ENCODE data around the gene DGKI. TPM values are rescaled to one million over a fixed set of nuclear protein-coding genes. Genes with fewer than 3 reads are reported as not detected.

The DGKI gene
- total and polyA plus RNA-seq, 2 of the 13 experiments (the other 11 are each of a cell fraction or from before 2014, with no cell fraction given): 0.09 to 0.17 TPM

GRCh38 chr7:137469191-137469811, 377.5 kb downstream of the DGKI start:
- intact Hi-C loops (cut with micrococcal nuclease; ENCODE audit: unreplicated experiment) (no loop called here), in situ Hi-C loops (cut with HindIII; ENCODE audit: extremely low pct_ligation_motif_present, low pct_unique_long_range_greater_than_20kb) (no loop called here)
- BruUV-seq (replicated peaks): no TSS peak
- Histone ChIP-seq H3K4me1 (ENCODE audit: insufficient read depth, low read length) (no peaks in the 10 kb centered on the region), H4K20me1 (ENCODE audit: insufficient read depth, low read length) (no peaks in the 10 kb centered on the region), H3K27me3 (ENCODE audit: control insufficient read depth in 1 of 2, insufficient read depth in 2 of 2, low read length in 2 of 2) (peaks cover 0 to 2% of the 10 kb centered on the region in 2 experiments; a peak in 1 of 5 replicates), H3K4me2 (ENCODE audit: low read depth, low read length) (no peak overlapping the region), H3K9ac (ENCODE audit: insufficient read depth, low read depth, low read length) (no peak overlapping the region), H3K9me3 (ENCODE audit: low read length) (no peaks in the 10 kb centered on the region), H3K36me3 (replicated peaks in 1 of 2; ENCODE audit: control insufficient read depth in 1 of 2, insufficient read depth in 2 of 2, low read length in 2 of 2) (no peaks in the 10 kb centered on the region), H3K79me2 (ENCODE audit: insufficient read depth, low read length) (no peaks in the 10 kb centered on the region), H2AFZ (ENCODE audit: low read length) (no peak overlapping the region), H3K4me3 (replicated peaks in 1 of 3; ENCODE audit: insufficient read depth in 1 of 3, low read depth in 2 of 3, low read length in 3 of 3) (no peak overlapping the region), H3K27ac (ENCODE audit: extremely low read length, insufficient read depth, low read length) (no peak overlapping the region)
- CTCF ChIA-PET (ENCODE audit: low intra/inter-chr PET ratio, low total read pairs): no interaction called here
- WGBS (ENCODE audit: low lambda C conversion rate): 37% methylated on average over 5 of the region's 5 CpGs
- POLR2A ChIA-PET: no interaction called here
- FAIRE-seq (no peak), ATAC-seq (no peak), DNase-seq (ENCODE audit: low spot score) (no peak)
- TF ChIP-seq ZNF18 (CRISPR knock-in tag; IDR thresholded peaks at IDR 0.05; ENCODE audit: insufficient replicate concordance): no peak
- no peak for TF ChIP-seq CEBPB (IDR thresholded peaks at IDR 0.05; ENCODE audit: borderline replicate concordance, low read depth, low read length)
- no peak for TF ChIP-seq ZNF790 (CRISPR knock-in tag; IDR thresholded peaks at IDR 0.05; ENCODE audit: borderline replicate concordance)
- no peak for TF ChIP-seq CCAR2 (optimal IDR thresholded peaks at IDR 0.05; ENCODE audit: low read depth, low read length)
- no peak for TF ChIP-seq GABPB1 (CRISPR knock-in tag; IDR thresholded peaks at IDR 0.05)

GRCh38 chr7:137462847-137463246, 383.9 kb downstream of the DGKI start:
- H2AFZ ChIP-seq (ENCODE audit: low read length): no peak overlapping the region
- FAIRE-seq: no peak
- CTCF ChIA-PET (ENCODE audit: low intra/inter-chr PET ratio, low total read pairs): no interaction called here

More at GRCh38 chr7:137462847-137463246, 383.9 kb downstream of the DGKI start:
- no peak overlapping the region for H3K9ac ChIP-seq (ENCODE audit: insufficient read depth, low read depth, low read length)
- H3K79me2 ChIP-seq (ENCODE audit: insufficient read depth, low read length): no peaks in the 10 kb centered on the region
- WGBS (ENCODE audit: low lambda C conversion rate): 19% methylated on average over 5 of the region's 5 CpGs
- peak; percentile 88 for TF ChIP-seq MNT (IDR thresholded peaks at IDR 0.05)
- no peak for TF ChIP-seq ZNF781 (CRISPR knock-in tag; IDR thresholded peaks at IDR 0.05; ENCODE audit: borderline replicate concordance, not compliant biosample characterization)
- no peaks in the 10 kb centered on the region for H3K27me3 ChIP-seq (ENCODE audit: control insufficient read depth in 1 of 2, insufficient read depth in 2 of 2, low read length in 2 of 2)
- no peak overlapping the region for H3K27ac ChIP-seq (ENCODE audit: extremely low read length, insufficient read depth, low read length)
- no peak overlapping the region for H3K4me2 ChIP-seq (ENCODE audit: low read depth, low read length)
- no peak overlapping the region for H3K4me3 ChIP-seq (replicated peaks in 1 of 3; ENCODE audit: insufficient read depth in 1 of 3, low read depth in 2 of 3, low read length in 3 of 3)
- ATAC-seq (no peak), DNase-seq (ENCODE audit: low spot score) (no peak)
- in situ Hi-C loops (cut with HindIII; ENCODE audit: extremely low pct_ligation_motif_present, low pct_unique_long_range_greater_than_20kb): no loop called here
- POLR2A ChIA-PET: no interaction called here
- H3K4me1 ChIP-seq (ENCODE audit: insufficient read depth, low read length): no peaks in the 10 kb centered on the region
- BruUV-seq (replicated peaks): no TSS peak
- H4K20me1 ChIP-seq (ENCODE audit: insufficient read depth, low read length): no peaks in the 10 kb centered on the region
- no peaks in the 10 kb centered on the region for H3K36me3 ChIP-seq (replicated peaks in 1 of 2; ENCODE audit: control insufficient read depth in 1 of 2, insufficient read depth in 2 of 2, low read length in 2 of 2)
- intact Hi-C loops (cut with micrococcal nuclease; ENCODE audit: unreplicated experiment): no loop called here
- H3K9me3 ChIP-seq (ENCODE audit: low read length): no peaks in the 10 kb centered on the region
